ENCODE data around the gene TLCD2.
"Not testable (repeated sequence)": the region's sequence is repeated elsewhere in the genome, so short reads cannot be mapped to it uniquely, and the experiment has no call there.

Gene TLCD2

DNA sequence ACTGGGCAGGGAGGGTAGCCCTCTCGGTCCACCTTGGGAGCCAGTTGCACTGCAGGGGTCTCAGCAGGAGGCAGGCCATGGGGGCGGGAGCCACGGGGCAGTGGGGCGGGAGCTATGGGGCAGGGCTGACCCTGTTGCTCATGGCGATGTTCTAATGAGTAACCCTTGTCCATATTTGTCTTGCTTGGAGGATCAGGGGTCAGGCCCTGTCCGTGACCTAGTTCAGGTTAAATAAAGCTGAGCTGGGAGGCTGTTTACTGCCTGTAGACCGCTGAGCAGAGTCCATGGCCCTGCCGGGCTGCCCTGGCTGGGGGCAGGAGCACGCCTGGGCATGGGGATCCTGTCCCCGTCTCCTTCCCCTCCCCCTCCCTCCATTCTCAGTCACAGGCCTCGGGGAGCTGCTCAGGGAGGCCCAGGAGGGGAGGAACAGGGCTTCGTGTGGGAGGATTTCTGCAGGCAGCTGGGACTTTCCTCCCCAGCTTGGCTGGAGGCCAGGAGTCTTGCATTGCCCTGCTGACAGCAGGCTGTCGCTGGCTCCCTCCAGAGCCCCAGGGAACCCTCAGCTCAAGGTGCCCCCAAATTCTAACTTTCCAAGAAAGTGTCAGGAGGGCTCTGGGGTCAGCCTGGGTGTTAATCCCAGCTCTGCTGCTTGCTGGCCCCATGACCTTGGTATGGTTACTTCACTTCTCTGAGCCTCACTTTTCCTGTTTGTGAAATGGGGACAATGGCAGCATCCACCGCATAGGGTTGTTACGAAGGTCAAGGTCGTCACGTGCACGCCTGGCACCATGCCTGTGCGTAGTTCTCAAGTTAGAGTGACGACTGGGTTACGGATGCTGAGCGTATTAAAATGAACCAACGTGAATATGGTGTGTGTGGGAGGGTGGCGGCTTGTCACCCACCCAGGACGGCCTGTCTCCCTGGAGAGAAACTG, 26.4 kb upstream of the TLCD2 start:
- DNase-seq (ENCODE audit: low read depth, low spot score): no peak

DNA sequence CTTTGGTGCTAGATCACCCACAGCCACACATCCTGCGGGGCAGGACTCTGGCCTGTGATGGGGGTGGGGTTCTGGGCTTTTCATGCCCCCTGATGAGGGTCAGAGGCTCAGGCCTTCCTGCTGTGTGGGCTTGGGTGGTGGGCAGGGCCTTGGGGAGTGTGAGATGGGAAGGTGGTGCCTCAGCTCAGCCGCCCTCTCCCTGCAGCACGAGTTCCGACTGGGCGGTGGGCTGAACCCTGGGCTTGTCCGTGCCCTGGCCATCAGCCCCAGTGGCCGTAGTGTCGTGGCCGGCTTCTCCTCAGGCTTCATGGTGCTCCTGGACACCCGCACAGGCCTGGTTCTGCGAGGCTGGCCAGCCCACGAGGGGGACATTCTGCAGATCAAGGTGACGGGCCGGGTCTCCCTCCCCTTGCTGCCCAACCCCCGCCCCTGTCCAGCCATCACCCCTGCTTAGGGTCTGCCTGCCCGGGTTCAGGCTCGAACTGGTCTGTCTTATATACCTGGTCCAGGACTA, 25.7 kb upstream of the TLCD2 start:
- DNase-seq (ENCODE audit: low read depth, low spot score): no peak

GRCh38 chr17:1735418-1735817, 25.2 kb upstream of the TLCD2 start:
- no peak for DNase-seq (ENCODE audit: low read depth, low spot score)

DNA sequence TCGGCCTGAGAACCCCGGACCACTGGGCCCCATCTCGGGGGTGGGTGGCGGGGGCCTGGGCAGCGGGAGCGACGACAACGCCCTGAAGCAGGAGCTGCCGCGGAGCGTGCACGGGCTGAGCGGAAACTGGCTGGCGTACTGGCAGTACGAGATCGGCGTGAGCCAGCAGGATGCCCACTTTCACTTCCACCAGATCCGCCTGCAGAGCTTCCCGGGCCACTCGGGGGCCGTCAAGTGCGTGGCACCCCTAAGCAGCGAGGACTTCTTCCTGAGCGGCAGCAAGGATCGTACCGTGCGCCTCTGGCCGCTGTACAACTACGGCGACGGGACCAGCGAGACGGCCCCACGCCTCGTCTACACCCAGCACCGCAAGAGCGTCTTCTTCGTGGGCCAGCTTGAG, 23.6 kb upstream of the TLCD2 start:
- no peak for DNase-seq (ENCODE audit: low read depth, low spot score)

- no peak for DNase-seq (ENCODE audit: low read depth, low spot score)
Observed at GRCh38 chr17:1732833-1733321, 22.7 kb upstream of the TLCD2 start.

DNA sequence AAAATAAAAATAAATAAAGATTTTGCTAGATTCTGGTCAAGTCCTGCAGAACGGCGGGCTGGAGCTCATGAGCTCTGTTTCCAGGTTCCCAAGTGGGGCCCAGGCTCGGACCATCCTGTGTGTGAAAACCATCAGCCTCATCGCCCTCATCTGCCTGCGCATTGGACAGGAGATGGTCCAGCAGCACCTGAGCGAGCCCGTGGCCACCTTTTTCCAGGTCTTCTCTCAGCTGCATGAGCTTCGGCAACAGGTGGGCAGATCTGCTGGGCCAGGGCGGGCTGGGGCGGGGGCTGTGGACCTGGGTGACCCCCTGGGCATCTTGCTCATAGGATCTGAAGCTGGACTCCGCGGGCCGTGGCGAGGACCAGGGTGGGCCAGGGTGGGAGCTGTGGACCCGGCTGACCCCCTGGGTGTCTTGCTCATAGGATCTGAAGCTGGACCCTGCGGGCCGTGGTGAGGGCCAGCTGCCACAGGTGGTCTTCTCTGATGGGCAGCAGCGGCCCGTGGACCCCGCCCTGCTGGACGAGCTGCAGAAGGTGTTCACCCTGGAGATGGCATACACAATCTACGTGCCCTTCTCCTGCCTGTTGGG, 22.2 kb upstream of the TLCD2 start:
- DNase-seq (ENCODE audit: low read depth, low spot score): no peak

GRCh38 chr17:1731194-1731506, 21.0 kb upstream of the TLCD2 start:
- no peak for DNase-seq (ENCODE audit: low read depth, low spot score)

DNA sequence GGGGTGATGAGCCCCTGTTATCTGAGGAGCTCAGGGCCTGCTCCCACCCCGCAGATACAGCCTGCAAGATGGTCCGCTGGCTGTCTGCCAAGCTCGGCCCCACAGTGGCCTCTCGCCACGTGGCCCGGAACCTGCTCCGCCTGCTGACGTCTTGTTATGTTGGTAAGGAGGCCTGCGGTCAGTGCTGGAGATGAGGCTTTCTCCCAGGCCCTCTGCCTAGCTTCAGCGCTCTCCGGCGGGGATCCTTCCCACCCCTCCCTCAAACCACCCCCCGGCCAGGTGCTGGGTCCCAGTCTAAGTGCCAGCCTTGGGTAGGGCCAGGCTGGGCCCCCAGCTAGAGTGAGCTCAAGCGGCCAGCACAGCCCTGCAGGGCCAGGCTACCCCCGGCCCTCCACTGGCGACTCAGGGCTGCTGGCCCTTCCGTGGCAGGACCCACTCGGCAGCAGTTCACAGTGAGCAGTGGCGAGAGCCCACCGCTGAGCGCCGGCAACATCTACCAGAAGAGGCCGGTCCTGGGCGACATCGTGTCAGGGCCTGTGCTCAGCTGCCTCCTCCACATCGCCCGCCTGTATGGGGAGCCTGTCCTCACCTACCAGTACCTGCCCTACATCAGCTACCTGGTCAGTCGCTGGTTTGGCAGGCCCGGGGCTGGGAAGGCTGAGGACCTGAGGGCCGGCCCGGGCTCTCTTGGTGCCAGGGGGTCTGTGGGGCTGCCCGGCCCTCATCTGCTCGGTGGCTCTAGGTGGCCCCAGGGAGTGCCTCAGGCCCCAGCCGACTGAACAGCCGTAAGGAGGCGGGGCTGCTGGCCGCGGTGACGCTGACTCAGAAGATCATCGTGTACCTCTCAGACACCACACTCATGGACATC, 20.4 kb upstream of the TLCD2 start:
- no peak for DNase-seq (ENCODE audit: low read depth, low spot score)

GRCh38 chr17:1729966-1730325, 19.8 kb upstream of the TLCD2 start:
- no peak for DNase-seq (ENCODE audit: low read depth, low spot score)

GRCh38 chr17:1727876-1728630, 17.9 kb upstream of the TLCD2 start:
- DNase-seq (ENCODE audit: low read depth, low spot score): no peak

GRCh38 chr17:1727258-1727789, 17.1 kb upstream of the TLCD2 start:
- no peak for DNase-seq (ENCODE audit: low read depth, low spot score)

DNA sequence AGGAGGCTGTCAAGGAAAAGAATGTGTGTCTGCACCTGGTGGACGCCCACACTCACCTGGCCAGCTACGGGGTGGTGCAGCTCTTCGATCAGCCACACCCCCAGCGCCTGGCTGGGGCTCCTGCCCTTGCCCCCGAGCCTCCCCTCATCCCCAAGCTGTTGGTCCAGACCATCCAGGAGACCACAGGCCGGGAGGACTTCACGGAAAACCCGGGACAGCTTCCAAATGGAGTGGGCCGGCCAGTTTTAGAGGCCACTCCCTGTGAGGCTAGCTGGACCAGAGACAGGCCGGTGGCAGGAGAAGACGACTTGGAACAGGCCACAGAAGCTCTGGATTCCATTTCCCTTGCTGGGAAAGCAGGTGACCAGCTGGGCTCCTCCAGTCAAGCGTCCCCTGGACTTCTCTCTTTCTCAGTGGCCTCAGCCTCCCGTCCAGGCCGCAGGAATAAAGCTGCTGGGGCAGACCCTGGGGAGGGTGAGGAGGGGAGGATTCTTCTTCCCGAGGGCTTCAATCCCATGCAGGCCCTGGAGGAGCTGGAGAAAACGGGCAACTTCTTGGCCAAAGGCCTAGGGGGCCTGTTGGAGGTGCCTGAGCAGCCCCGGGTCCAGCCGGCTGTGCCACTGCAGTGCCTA, 16.6 kb upstream of the TLCD2 start:
- DNase-seq (ENCODE audit: low read depth, low spot score): no peak

DNA sequence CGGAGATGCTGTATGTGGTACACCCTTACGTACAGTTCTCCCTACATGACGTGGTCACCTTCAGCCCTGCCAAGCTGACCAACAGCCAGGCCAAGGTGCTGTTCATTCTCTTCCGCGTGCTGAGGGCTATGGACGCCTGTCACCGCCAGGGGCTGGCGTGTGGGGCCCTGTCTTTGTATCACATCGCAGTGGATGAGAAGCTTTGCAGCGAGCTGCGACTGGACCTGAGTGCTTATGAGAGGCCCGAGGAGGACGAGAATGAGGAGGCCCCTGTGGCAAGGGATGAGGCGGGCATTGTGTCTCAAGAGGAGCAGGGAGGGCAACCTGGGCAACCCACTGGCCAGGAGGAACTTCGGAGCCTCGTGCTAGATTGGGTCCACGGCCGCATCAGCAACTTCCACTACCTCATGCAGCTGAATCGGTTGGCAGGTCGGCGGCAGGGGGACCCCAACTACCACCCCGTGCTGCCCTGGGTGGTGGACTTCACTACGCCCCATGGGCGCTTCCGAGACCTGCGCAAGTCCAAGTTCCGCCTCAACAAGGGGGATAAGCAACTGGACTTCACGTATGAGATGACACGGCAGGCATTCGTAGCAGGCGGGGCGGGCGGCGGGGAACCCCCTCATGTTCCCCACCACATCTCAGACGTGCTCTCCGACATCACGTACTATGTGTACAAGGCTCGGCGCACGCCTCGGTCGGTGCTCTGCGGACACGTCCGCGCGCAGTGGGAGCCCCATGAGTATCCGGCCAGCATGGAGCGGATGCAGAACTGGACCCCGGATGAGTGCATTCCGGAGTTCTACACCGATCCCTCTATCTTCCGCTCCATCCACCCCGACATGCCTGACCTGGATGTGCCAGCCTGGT, 15.7 kb upstream of the TLCD2 start:
- DNase-seq (ENCODE audit: low read depth, low spot score): no peak

- DNase-seq (ENCODE audit: low read depth, low spot score): no peak
Observed at GRCh38 chr17:1724869-1725641, 14.9 kb upstream of the TLCD2 start.

- DNase-seq (ENCODE audit: low read depth, low spot score): no peak
Observed at GRCh38 chr17:1724351-1724868, 14.2 kb upstream of the TLCD2 start, which contains the start of gene WDR81. Gene WDR81 (plus strand): TSS chr17:1724704. CDS start chr17:1724960, 256 bp downstream.

GRCh38 chr17:1722022-1722421, 11.8 kb upstream of the TLCD2 start:
- not testable (repeated sequence) for DNase-seq (ENCODE audit: low read depth, low spot score)

DNA sequence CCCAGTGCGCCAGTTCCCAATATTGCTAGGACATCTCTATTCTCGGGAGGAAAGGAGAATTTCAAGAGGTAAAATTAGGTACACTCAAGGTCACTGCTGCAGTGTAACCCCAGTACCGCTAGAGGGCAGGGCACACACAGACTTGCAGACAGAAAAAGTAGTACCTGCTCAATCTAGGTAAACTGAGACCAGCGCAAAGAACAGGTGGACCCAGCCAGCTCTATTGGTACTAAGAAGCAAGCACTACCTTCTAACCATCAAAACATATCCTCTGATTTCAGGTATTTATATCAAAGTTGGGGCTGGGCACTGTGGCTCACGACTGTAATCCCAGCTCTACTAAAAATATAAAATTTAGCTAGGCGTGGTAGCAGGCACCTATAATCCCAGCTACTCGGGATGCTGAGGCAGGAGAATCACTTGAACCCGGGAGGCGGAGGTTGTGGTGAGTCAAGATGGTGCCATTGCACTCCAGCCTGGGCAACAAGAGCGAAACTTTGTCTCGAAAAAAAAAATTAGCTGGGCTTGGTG, 10.7 kb upstream of the TLCD2 start:
- no peak for DNase-seq (ENCODE audit: low read depth, low spot score)
